Adipose tissue (tissue), 3 donors: ENCODE results near the gene SHISA9. TPM values are rescaled to one million over a fixed set of nuclear protein-coding genes. Genes with fewer than 3 reads are reported as not detected.

Source experiments
- H3K27ac ChIP-seq: one replicate; pipeline ENCODE4 v1.5.1; 2013; ENCODE audit warnings: low read depth, low read length
- WGBS, 3 donors: extraction: QIAGEN DNeasy Blood & Tissue Kit; methylation state at CpG; one replicate each; pipeline ENCODE4 v1.1.7; 2013; 5-methylcytosine and 5-hydroxymethylcytosine counted together
- polyA plus RNA-seq, 3 donors: library from polyadenylated mRNA; stranded (reverse); fragments of 200-250 nt; gene quantifications; one replicate each; pipeline ENCODE4 v1.2.3, GENCODE V29; 2013
- donor health status: healthy with polysubstance abuse.
- donor health status: Bipolar disorder and iron deficiency.
- donor health status: healthy.

Gene SHISA9
- polyA plus RNA-seq, 3 donors = 0.06 to 0.22 (median 0.08) TPM

- WGBS, 3 donors = 68 to 78% (median 78%) methylated on average over 7 of the region's 7 CpGs
- no peak overlapping the region for H3K27ac ChIP-seq
Measured at GRCh38 chr16:12925026-12925800, 23.8 kb downstream of the SHISA9 start.

GRCh38 chr16:12927591-12927990 is 26.2 kb downstream of the SHISA9 start:
- WGBS, 3 donors = 77 to 81% (median 79%) methylated on average over 3 of the region's 3 CpGs
- no peak overlapping the region for H3K27ac ChIP-seq

DNA sequence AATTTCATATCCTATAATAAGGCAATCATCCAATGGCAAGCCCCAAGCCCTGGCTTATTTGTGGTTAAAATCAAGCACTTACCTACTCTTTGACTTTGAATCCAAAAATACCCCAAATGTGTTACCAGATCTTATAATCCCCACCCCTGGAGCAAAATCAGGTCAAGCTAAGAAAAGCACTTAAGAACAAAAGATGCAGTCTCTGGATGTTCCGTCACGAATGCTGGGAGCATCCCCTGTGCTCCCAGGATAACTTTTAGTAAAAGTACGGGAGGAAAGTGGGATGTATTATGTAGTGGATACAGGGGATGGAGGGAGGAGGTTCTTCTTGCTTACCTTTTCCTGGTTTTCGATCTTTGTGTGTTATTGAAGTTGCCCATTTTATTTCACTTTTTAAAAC is 29.5 kb downstream of the SHISA9 start:
- 61 to 89% (median 87%) methylated on average over 4 of the region's 4 CpGs for WGBS, 3 donors
- H3K27ac ChIP-seq = no peak overlapping the region

GRCh38 chr16:12936391-12936790 is 35.0 kb downstream of the SHISA9 start:
- WGBS, 3 donors = 46 to 73% (median 69%) methylated on average over 2 of the region's 2 CpGs
- no peak overlapping the region for H3K27ac ChIP-seq

GRCh38 chr16:12941896-12942295 is 40.5 kb downstream of the SHISA9 start:
- 64 to 82% (median 80%) methylated on average over 3 of the region's 3 CpGs for WGBS, 3 donors
- no peak overlapping the region for H3K27ac ChIP-seq

- 50 to 64% (median 58%) methylated on average over 5 of the region's 5 CpGs for WGBS, 3 donors
Measured at GRCh38 chr16:12942861-12943260, 41.5 kb downstream of the SHISA9 start.

DNA sequence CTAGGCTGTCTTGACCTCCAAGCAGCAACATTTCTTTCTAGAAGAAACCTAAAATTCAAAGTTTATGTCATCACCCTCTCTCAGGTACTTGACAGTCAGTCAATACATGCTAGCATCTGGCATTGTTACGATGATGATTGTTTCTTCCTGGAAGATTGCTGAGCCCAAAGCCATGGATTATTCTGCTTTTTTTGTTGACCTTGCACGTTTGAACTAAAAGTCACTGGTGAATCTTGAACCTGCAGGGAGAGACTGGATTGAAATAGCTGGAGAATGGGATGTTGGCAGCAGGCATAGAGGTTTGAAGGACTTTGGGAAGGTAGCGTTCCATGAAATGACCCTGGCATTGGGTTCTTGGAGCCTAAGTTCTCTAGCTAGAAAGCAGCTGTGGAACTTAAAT is 42.9 kb downstream of the SHISA9 start:
- 64 to 81% (median 77%) methylated on average over 3 of the region's 3 CpGs for WGBS, 3 donors
- no peak overlapping the region for H3K27ac ChIP-seq

More at GRCh38 chr16:12942861-12943260, 41.5 kb downstream of the SHISA9 start:
- H3K27ac ChIP-seq = no peak overlapping the region

DNA sequence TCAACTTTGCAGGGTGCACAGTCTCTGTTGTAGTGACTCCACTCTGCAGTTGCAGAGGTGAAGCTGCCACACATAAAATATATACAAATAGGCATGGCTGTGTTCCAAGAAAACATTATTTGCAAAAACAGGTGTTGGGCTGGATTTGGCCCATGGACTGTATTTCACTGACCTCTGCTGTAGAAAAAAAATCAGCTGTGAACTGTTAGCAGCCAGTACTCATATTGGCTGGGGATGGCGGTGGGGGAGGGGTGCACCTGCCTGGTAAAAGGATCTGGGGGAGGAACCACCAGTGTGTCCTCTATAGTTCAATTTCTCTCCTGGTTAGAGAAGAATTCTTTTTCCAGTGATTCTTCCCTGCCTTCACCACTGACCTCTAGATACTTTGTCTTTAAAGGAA is 50.0 kb downstream of the SHISA9 start:
- 72 to 78% (median 73%) methylated on average over 1 of the region's 1 CpG for WGBS, 3 donors

GRCh38 chr16:12951976-12952375 is 50.6 kb downstream of the SHISA9 start:
- WGBS, 3 donors = 80 to 89% (median 89%) methylated on average over 4 of the region's 4 CpGs

More for the DNA sequence above, 50.0 kb downstream of the SHISA9 start:
- H3K27ac ChIP-seq = no peak overlapping the region

DNA sequence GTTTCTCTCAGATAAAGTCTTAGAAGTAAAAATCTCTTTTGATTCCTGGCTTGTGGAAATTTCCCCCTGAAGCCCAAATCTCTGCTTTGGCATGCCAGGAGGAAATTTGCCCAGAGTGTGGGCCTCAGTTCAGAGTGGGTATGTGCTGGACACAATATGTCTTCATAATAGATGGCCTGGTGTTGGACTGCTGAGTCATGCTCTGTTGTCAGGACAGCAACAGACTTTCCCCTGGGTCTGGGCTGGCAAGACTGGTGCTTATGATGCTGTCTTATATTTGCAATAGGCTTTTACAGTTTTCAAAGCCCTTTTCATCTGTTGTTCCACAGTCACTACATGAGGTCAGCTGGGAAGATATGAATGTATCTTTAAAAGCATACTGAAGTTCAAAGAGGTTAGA is 57.0 kb downstream of the SHISA9 start:
- H3K27ac ChIP-seq = no peak overlapping the region

More at GRCh38 chr16:12951976-12952375, 50.6 kb downstream of the SHISA9 start:
- H3K27ac ChIP-seq = no peak overlapping the region

GRCh38 chr16:12959072-12959471 is 57.7 kb downstream of the SHISA9 start:
- H3K27ac ChIP-seq = no peak overlapping the region

- H3K27ac ChIP-seq = no peak overlapping the region
- 64 to 69% (median 67%) methylated on average over 6 of the region's 6 CpGs for WGBS, 3 donors
Measured at GRCh38 chr16:12961626-12962025, 60.2 kb downstream of the SHISA9 start.

DNA sequence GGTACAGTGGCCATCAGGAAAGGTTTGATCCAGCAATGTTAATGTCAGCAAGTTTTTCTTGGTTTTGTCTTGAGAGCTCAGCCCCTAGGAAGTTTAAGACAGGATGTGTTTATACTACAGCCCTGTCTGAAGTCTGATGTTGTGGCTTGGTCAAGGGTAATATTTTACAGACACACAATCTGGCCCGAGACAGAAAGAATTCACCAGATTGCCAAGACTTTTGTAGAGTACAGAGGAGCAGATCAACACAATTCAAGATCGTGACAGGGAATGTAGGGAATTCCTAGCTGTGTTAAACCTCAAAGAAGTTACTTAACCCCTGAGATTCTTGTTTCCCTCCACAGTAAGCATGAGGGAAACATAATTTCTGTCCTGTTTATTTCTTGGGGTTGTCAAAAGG is 63.1 kb downstream of the SHISA9 start:
- WGBS, 3 donors = 24 to 50% (median 32%) methylated on average over 2 of the region's 2 CpGs
- H3K27ac ChIP-seq = no peak overlapping the region

DNA sequence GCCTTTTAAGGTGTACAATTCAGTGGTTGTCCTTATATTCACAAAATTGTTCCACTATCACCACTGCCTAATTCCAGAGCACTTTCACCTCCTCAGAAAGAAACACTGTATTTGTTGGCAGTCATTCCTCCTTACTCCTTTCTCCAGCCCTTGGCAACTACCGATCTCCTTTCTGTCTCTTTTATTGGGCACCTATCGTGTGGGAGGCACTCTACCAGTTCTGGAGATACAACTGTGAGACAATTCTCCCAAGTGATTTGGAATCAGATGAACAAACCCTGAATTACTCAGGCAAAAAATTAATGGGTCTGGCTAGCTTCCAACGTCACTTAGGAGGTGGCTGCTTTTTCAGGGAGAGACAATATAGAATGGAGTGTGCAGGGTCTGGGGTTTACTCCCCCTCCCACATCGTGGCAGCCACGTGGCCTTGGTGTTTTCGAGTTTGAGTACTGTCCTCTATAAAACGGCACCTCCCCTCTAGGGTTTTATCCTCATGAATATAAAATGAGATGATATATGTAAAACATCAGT is 63.9 kb downstream of the SHISA9 start:
- no peak overlapping the region for H3K27ac ChIP-seq
- 51 to 67% (median 62%) methylated on average over 7 of the region's 7 CpGs for WGBS, 3 donors

- no peak overlapping the region for H3K27ac ChIP-seq
- 6 to 31% (median 7%) methylated on average over 2 of the region's 2 CpGs for WGBS, 3 donors
Measured at GRCh38 chr16:12971241-12971640, 69.8 kb downstream of the SHISA9 start.

- H3K27ac ChIP-seq = no peak overlapping the region
- 86 to 96% (median 93%) methylated on average over 3 of the region's 3 CpGs for WGBS, 3 donors
Measured at GRCh38 chr16:12972246-12972645, 70.8 kb downstream of the SHISA9 start.

DNA sequence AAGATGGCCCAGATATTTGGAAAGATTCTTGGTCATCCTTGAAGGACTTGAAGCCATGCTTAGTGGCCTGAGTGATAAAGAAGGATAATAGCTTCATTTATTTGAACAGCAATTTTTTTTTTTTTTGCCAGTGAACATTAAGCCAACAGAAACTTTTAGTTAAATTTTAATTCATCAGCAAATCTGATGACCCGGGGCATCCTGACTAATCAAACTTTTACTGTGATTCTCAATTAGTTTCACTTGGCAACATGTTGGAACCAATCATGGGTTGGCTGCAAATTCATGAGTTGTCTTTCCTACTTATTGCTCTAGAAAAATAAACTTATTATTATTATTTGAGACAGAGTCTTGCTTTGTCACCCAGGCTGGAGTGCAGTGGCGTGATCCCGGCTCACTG is 74.4 kb downstream of the SHISA9 start:
- WGBS, 3 donors = 74 to 93% (median 92%) methylated on average over 3 of the region's 3 CpGs
- no peak overlapping the region for H3K27ac ChIP-seq

- WGBS, 3 donors = 60 to 62% (median 62%) methylated on average over 2 of the region's 2 CpGs
- no peak overlapping the region for H3K27ac ChIP-seq
Measured at GRCh38 chr16:12976496-12976895, 75.1 kb downstream of the SHISA9 start.

- H3K27ac ChIP-seq = no peak overlapping the region
- 61 to 80% (median 64%) methylated on average over 5 of the region's 5 CpGs for WGBS, 3 donors
Measured at GRCh38 chr16:12976936-12977335, 75.5 kb downstream of the SHISA9 start.

- no peak overlapping the region for H3K27ac ChIP-seq
Measured at GRCh38 chr16:12985516-12985915, 84.1 kb downstream of the SHISA9 start.
